ENCODE results near the gene OVCH1. TPM values are rescaled to one million over a fixed set of nuclear protein-coding genes. Genes with fewer than 3 reads are reported as not detected.
A peak's percentile ranks its signal among the peaks of the same experiment; 100 is the strongest.

Gene OVCH1
- total RNA-seq, 1 experiment from 2014 or later, result not detected

GRCh38 chr12:29519585-29520182 lies 22.2 kb upstream of the OVCH1 start:
- Histone ChIP-seq H4K5ac (ENCODE audit: insufficient read length, low read depth, low read length) (no peak overlapping the region), H2BK15ac (ENCODE audit: low read depth, low read length) (no peak overlapping the region), H4K91ac (ENCODE audit: insufficient read length, low read depth, low read length) (no peak overlapping the region), H3K4me2 (ENCODE audit: insufficient read depth, insufficient read length, low read length) (no peak overlapping the region), H4K8ac (replicated peaks; ENCODE audit: insufficient read length, low read depth, low read length) (no peak overlapping the region), H2BK120ac (ENCODE audit: low read depth, low read length, poor library complexity, severe bottlenecking) (no peak overlapping the region), H2AFZ (ENCODE audit: low read length) (no peak overlapping the region), H3K4ac (ENCODE audit: low read depth, low read length) (no peak overlapping the region), H2BK12ac (ENCODE audit: insufficient read length, low read depth, low read length) (no peak overlapping the region), H3K27ac (ENCODE audit: insufficient read length, low read depth, low read length) (no peak overlapping the region), H4K20me1 (ENCODE audit: control insufficient read depth, insufficient read depth, insufficient read length) (no peaks in the 10 kb centered on the region), H3T11ph (ENCODE audit: low read length) (no peak overlapping the region), H3K4me1 (ENCODE audit: insufficient read depth, low read length) (no peaks in the 10 kb centered on the region), H3K27me3 (ENCODE audit: insufficient read depth, low read length) (no peaks in the 10 kb centered on the region), H3K18ac (ENCODE audit: insufficient read length, low read depth, low read length) (no peak overlapping the region), H3K9me3 (ENCODE audit: control insufficient read depth, low read depth, low read length) (no peaks in the 10 kb centered on the region), H3K79me2 (ENCODE audit: insufficient read depth, low read length) (no peaks in the 10 kb centered on the region), H2BK20ac (ENCODE audit: low read depth, low read length, poor library complexity, severe bottlenecking) (no peak overlapping the region), H3K14ac (ENCODE audit: insufficient read depth, low read length) (no peak overlapping the region), H3K9ac (ENCODE audit: extremely low read depth, insufficient read length, low read length) (no peak overlapping the region), H3K23ac (ENCODE audit: insufficient read length, low read depth, low read length) (no peak overlapping the region), H2AK5ac (ENCODE audit: insufficient read length, low read length) (no peak overlapping the region), H3K23me2 (ENCODE audit: insufficient read length, low read depth, low read length, poor library complexity, severe bottlenecking) (no peaks in the 10 kb centered on the region), H3K79me1 (ENCODE audit: insufficient read depth, low read depth, low read length, poor library complexity, severe bottlenecking) (no peaks in the 10 kb centered on the region), H3K56ac (ENCODE audit: insufficient read length, low read depth, low read length) (no peak overlapping the region), H2BK5ac (ENCODE audit: insufficient read length, low read length) (no peak overlapping the region)
- Mint-ChIP-seq H3K4me1 (no peaks in the 10 kb centered on the region), H3K4me3 (no peak overlapping the region), H3K27ac (no peak overlapping the region), H3K27me3 (ENCODE audit: low read depth) (no peaks in the 10 kb centered on the region), H3K9me3 (no peaks in the 10 kb centered on the region), H3K36me3 (ENCODE audit: insufficient read depth in 1 of 3, low read depth in 3 of 3) (peaks cover 0 to 5% (median 5%) of the 10 kb centered on the region in 3 experiments; a peak in 4 of 7 replicates)
- peak; percentile 81 for TF ChIP-seq CTCF (conservative IDR thresholded peaks at IDR 0.05)
- DNase-seq, result no peak
